IMR-90 (cell line): ENCODE results near the gene ITPR3. TPM values are rescaled to one million over a fixed set of nuclear protein-coding genes. Genes with fewer than 3 reads are reported as not detected.

Experiments
- ATAC-seq: fragments of 200-7000 bp; cut with Tn5 transposase; 2 replicates; pipeline ENCODE4 v1.9.1; 2020; ENCODE audit warnings: low read depth, mild to moderate bottlenecking, moderate library complexity
- BruUV-seq: library from RNA; stranded (reverse); fragments of 400-500 nt; replicated peaks from 2 replicates; lab custom pipeline; 2021; lab: Mats Ljungman, UMichigan
- CTCF ChIA-PET: fragments of 300-600 bp; formaldehyde crosslinking; extraction: SDS; loops from one replicate; lab custom pipeline; 2021; ENCODE audit warnings: antibody characterized with exemption; lab: Yijun Ruan, JAX
- POLR2A ChIA-PET: fragments of 300-600 bp; sonication (Branson Sonifier 250); formaldehyde crosslinking; loops from one replicate; lab custom pipeline; 2022; ENCODE audit warnings: antibody characterized with exemption; ENCODE audit not compliant: unreplicated experiment; lab: Charles Lee
- DNase-seq: peaks from one replicate; pipeline ENCODE4 v3.0.0; 2013
- H2AFZ ChIP-seq: replicated peaks from 2 replicates; pipeline ENCODE3; 2013; ENCODE audit warnings: low read length, mild to moderate bottlenecking; ENCODE audit not compliant: poor library complexity
- H2AK5ac ChIP-seq: 2 replicates; pipeline ENCODE4 v1.6.1; 2013; ENCODE audit warnings: low read depth, low read length, inconsistent platforms
- H2AK9ac ChIP-seq: replicated peaks from 2 replicates; pipeline ENCODE3; 2013; ENCODE audit warnings: mild to moderate bottlenecking, low read depth, low read length, moderate library complexity; ENCODE audit not compliant: poor library complexity
- H2BK120ac ChIP-seq: 2 replicates; pipeline ENCODE4 v1.6.1; 2013; ENCODE audit warnings: low read depth, low read length, inconsistent platforms
- H2BK15ac ChIP-seq: 3 replicates; pipeline ENCODE4 v1.6.1; 2013; ENCODE audit warnings: low read depth, low read length, inconsistent platforms
- H2BK20ac ChIP-seq: 2 replicates; pipeline ENCODE4 v1.6.1; 2013; ENCODE audit warnings: low read depth, mild to moderate bottlenecking, inconsistent platforms, low read length, moderate library complexity
- H2BK5ac ChIP-seq: 2 replicates; pipeline ENCODE4 v1.6.1; 2013; ENCODE audit warnings: mild to moderate bottlenecking, low read depth, low read length, inconsistent platforms; ENCODE audit not compliant: poor library complexity, severe bottlenecking
- H3K14ac ChIP-seq: replicated peaks from 2 replicates; pipeline ENCODE4 v1.6.1; 2013; ENCODE audit warnings: low read depth, low read length, inconsistent platforms
- H3K18ac ChIP-seq: 2 replicates; pipeline ENCODE4 v1.6.1; 2013; ENCODE audit warnings: low read depth, low read length, control low read depth
- H3K23ac ChIP-seq: 2 replicates; pipeline ENCODE4 v1.6.1; 2013; ENCODE audit warnings: low read depth, low read length, inconsistent platforms
- H3K27ac ChIP-seq: 2 replicates; pipeline ENCODE4 v1.5.1; 2013; ENCODE audit warnings: mild to moderate bottlenecking, control low read depth, low read length; ENCODE audit not compliant: insufficient read depth
- H3K27me3 ChIP-seq: 2 replicates; pipeline ENCODE4 v1.6.1; 2013; ENCODE audit warnings: low read length; ENCODE audit not compliant: control insufficient read depth, insufficient read depth
- H3K36me3 ChIP-seq: 2 replicates; pipeline ENCODE4 v1.6.1; 2013; ENCODE audit warnings: low read length, mixed read lengths; ENCODE audit not compliant: control insufficient read depth, insufficient read depth
- H3K4ac ChIP-seq: 2 replicates; pipeline ENCODE4 v1.6.1; 2013; ENCODE audit warnings: low read depth, low read length, inconsistent platforms
- H3K4me1 ChIP-seq: 2 replicates; pipeline ENCODE4 v1.6.1; 2013; ENCODE audit warnings: low read length, mixed read lengths; ENCODE audit not compliant: control insufficient read depth, insufficient read depth
- H3K4me2 ChIP-seq: 2 replicates; pipeline ENCODE4 v1.6.1; 2013; ENCODE audit warnings: low read depth, mild to moderate bottlenecking, control low read depth, low read length, moderate library complexity
- H3K4me3 ChIP-seq: 2 replicates; pipeline ENCODE4 v1.5.1; 2013; ENCODE audit warnings: low read depth, mild to moderate bottlenecking, control low read depth, low read length, moderate library complexity; ENCODE audit not compliant: insufficient read depth
- H3K56ac ChIP-seq: 2 replicates; pipeline ENCODE4 v1.6.1; 2013; ENCODE audit warnings: low read length, inconsistent platforms; ENCODE audit not compliant: insufficient read depth; ENCODE audit errors: extremely low read depth
- H3K79me1 ChIP-seq, 2 experiments: 2 replicates each; pipeline ENCODE4 v1.6.1; 2013; ENCODE audit warnings: low read length in 2 of 2, inconsistent platforms in 1 of 2, low read depth in 1 of 2
- H3K9ac ChIP-seq: 2 replicates; pipeline ENCODE4 v1.6.1; 2013; ENCODE audit warnings: low read depth, low read length, control low read depth
- H3K9me1 ChIP-seq: 2 replicates; pipeline ENCODE4 v1.6.1; 2013; ENCODE audit warnings: low read length, inconsistent platforms; ENCODE audit not compliant: insufficient read depth
- H3K9me3 ChIP-seq: 2 replicates; pipeline ENCODE4 v1.6.1; 2013; ENCODE audit warnings: low read length; ENCODE audit not compliant: control insufficient read depth, insufficient read depth
- H4K20me1 ChIP-seq: 2 replicates; pipeline ENCODE4 v1.6.1; 2013; ENCODE audit warnings: low read length, inconsistent platforms; ENCODE audit not compliant: insufficient read depth
- H4K5ac ChIP-seq: 2 replicates; pipeline ENCODE4 v1.6.1; 2013; ENCODE audit warnings: mild to moderate bottlenecking, low read depth, low read length, control low read depth
- H4K8ac ChIP-seq, 2 experiments: 2 replicates each; pipeline ENCODE4 v1.6.1; 2013; ENCODE audit warnings: low read depth in 2 of 2, low read length in 2 of 2, control low read depth in 1 of 2, inconsistent platforms in 1 of 2
- H4K91ac ChIP-seq: 2 replicates; pipeline ENCODE4 v1.6.1; 2013; ENCODE audit warnings: low read depth, low read length, inconsistent platforms; ENCODE audit not compliant: insufficient read depth
- BHLHE40 ChIP-seq: fragments of 150-350 bp; IDR thresholded peaks from 2 replicates; pipeline ENCODE4 v1.6.1; 2016; ENCODE audit warnings: mild to moderate bottlenecking, low read depth, low read length
- CEBPB ChIP-seq: IDR thresholded peaks from 2 replicates; pipeline ENCODE4 v1.6.1; 2012; ENCODE audit warnings: low read depth, low read length, improper control_type of control experiment
- CHD1 ChIP-seq: IDR thresholded peaks from 2 replicates; pipeline ENCODE4 v1.6.1; 2012; ENCODE audit warnings: low read depth, low read length, improper control_type of control experiment
- CTCF ChIP-seq: conservative IDR thresholded peaks from 2 replicates; pipeline ENCODE4 v1.5.1; 2012; ENCODE audit warnings: mild to moderate bottlenecking, low read depth, low read length, improper control_type of control experiment
- ELK1 ChIP-seq: fragments of 150-350 bp; IDR thresholded peaks from 2 replicates; pipeline ENCODE4 v1.6.1; 2016; ENCODE audit warnings: low read depth, mild to moderate bottlenecking, low read length, moderate library complexity, borderline replicate concordance
- FOS ChIP-seq: fragments of 150-350 bp; IDR thresholded peaks from 2 replicates; pipeline ENCODE4 v1.6.1; 2016; ENCODE audit warnings: low read depth, low read length
- MAFK ChIP-seq: IDR thresholded peaks from 2 replicates; pipeline ENCODE4 v1.6.1; 2012; ENCODE audit warnings: low read depth, low read length, improper control_type of control experiment
- MAZ ChIP-seq: IDR thresholded peaks from 2 replicates; pipeline ENCODE4 v1.6.1; 2012; ENCODE audit warnings: low read depth, mild to moderate bottlenecking, low read length, improper control_type of control experiment, moderate library complexity, borderline replicate concordance
- MXI1 ChIP-seq: IDR thresholded peaks from 2 replicates; pipeline ENCODE4 v1.6.1; 2012; ENCODE audit warnings: low read depth, mild to moderate bottlenecking, low read length, moderate library complexity, borderline replicate concordance
- RAD21 ChIP-seq: IDR thresholded peaks from 2 replicates; pipeline ENCODE4 v1.6.1; 2012; ENCODE audit warnings: low read length, improper control_type of control experiment
- RCOR1 ChIP-seq: IDR thresholded peaks from 2 replicates; pipeline ENCODE4 v1.6.1; 2012; ENCODE audit warnings: mild to moderate bottlenecking, low read length, improper control_type of control experiment; ENCODE audit not compliant: insufficient replicate concordance
- USF2 ChIP-seq: fragments of 150-350 bp; IDR thresholded peaks from 2 replicates; pipeline ENCODE4 v1.6.1; 2017; ENCODE audit warnings: mild to moderate bottlenecking, antibody characterized with exemption, low read length, low read depth
- WGBS, 2 experiments: methylation state at CpG; one replicate each; pipeline versions ENCODE4 v1.1.5 to v1.1.7; 2013; ENCODE audit warnings: missing lambda C conversion rate in 2 of 2; ENCODE audit not compliant: insufficient read length in 1 of 2; ENCODE audit errors: extremely low coverage in 2 of 2; 5-methylcytosine and 5-hydroxymethylcytosine counted together
- dilution Hi-C: fragments of 300-500 bp; cut with HindIII; formaldehyde crosslinking; loops from one replicate; pipeline ENCODE4 v1.14.3; 2018; ENCODE audit warnings: low sequenced_read_pairs; ENCODE audit not compliant: unreplicated experiment
- in situ Hi-C: fragments of 300-500 bp; cut with MboI; formaldehyde crosslinking; loops from 3 replicates; pipeline ENCODE4 v1.14.3; 2019; ENCODE audit warnings: low sequenced_read_pairs, inconsistent platforms, mixed read lengths
- intact Hi-C: fragments of 100-400 bp; cut with micrococcal nuclease; formaldehyde crosslinking; loops from 2 replicates; pipeline ENCODE4 v1.10.0; 2022
- polyA plus RNA-seq, 3 experiments: library from polyadenylated mRNA; depleted of rRNA; stranded (reverse); fragments of >200 nt; gene quantifications; 2 replicates each; pipeline ENCODE4 v1.2.3, GENCODE V29; 2012; ENCODE audit warnings: low replicate concordance in 1 of 3
- total RNA-seq: library from RNA; depleted of rRNA; stranded (reverse); fragments of >200 nt; gene quantifications from 2 replicates; pipeline ENCODE4 v1.2.3, GENCODE V29; 2012

ITPR3 gene
- total and polyA plus RNA-seq, 2 of the 4 experiments (the other 2 are of a cell fraction): 1.6 to 3.7 TPM

GRCh38 chr6:33713786-33714185 lies 92.7 kb downstream of the ITPR3 start:
- H3K79me1 ChIP-seq: peaks cover 17 to 25% of the 10 kb centered on the region in 2 experiments
- no peak overlapping the region for H3K27ac ChIP-seq
- no peak overlapping the region for H2BK20ac ChIP-seq
- H2AK9ac ChIP-seq: no peak overlapping the region
- peaks cover 4% of the 10 kb centered on the region for H3K36me3 ChIP-seq
- no peak overlapping the region for H4K5ac ChIP-seq
- TF ChIP-seq CEBPB: no peak
- no peak for TF ChIP-seq MAFK
- no peak for TF ChIP-seq BHLHE40
- TF ChIP-seq ELK1: no peak
- no peak for TF ChIP-seq USF2
- no peak for TF ChIP-seq MXI1
- TF ChIP-seq FOS: no peak
- TF ChIP-seq CHD1: no peak
- no peak for TF ChIP-seq CTCF
- no peak for TF ChIP-seq MAZ
- TF ChIP-seq RCOR1: no peak
- no peak for TF ChIP-seq RAD21
- ATAC-seq (no peak), DNase-seq (no peak)
- in situ Hi-C loops (loop anchor here (10.0 kb wide), 1 partner anchor 441 kb away; no protein-coding TSS in a partner anchor), intact Hi-C loops (no loop called here), dilution Hi-C loops (no loop called here)
- no peak overlapping the region for H3K18ac ChIP-seq
- no peak overlapping the region for H2BK15ac ChIP-seq
- H3K9ac ChIP-seq: no peak overlapping the region
- CTCF ChIA-PET: interaction anchor here (0.6 kb wide), 1 partner anchor 339 kb away, joined by 4 read pairs; no protein-coding TSS in a partner anchor
- H3K27me3 ChIP-seq: peaks cover 22% of the 10 kb centered on the region
- H3K14ac ChIP-seq: no peak overlapping the region
- no peak overlapping the region for H4K91ac ChIP-seq
- H2AFZ ChIP-seq: no peak overlapping the region
- no peak overlapping the region for H3K56ac ChIP-seq
- no peak overlapping the region for H3K4me3 ChIP-seq
- H2AK5ac ChIP-seq: no peak overlapping the region
- H3K4ac ChIP-seq: no peak overlapping the region
- H3K23ac ChIP-seq: no peak overlapping the region
- H3K9me3 ChIP-seq: no peaks in the 10 kb centered on the region
- H3K9me1 ChIP-seq: peaks cover 8% of the 10 kb centered on the region
- no peaks in the 10 kb centered on the region for H4K20me1 ChIP-seq
- no TSS peak for BruUV-seq
- no peak overlapping the region for H3K4me2 ChIP-seq
- POLR2A ChIA-PET: no interaction called here
- no peak overlapping the region for H4K8ac ChIP-seq
- no peak overlapping the region for H2BK5ac ChIP-seq
- H3K4me1 ChIP-seq: peaks cover 5% of the 10 kb centered on the region
- no peak overlapping the region for H2BK120ac ChIP-seq
- 70% methylated on average over 2 of the region's 2 CpGs; no CpG with 5 or more reads in 1 of the 2 experiments for WGBS, 2 experiments
